Glutamatergic neuron (in vitro differentiated cells): ENCODE measurements around the gene SELL. TPM values are rescaled to one million over a fixed set of nuclear protein-coding genes. Genes with fewer than 3 reads are reported as not detected.

ENCODE experiments used
- DNase-seq: peaks from one replicate; pipeline ENCODE4 v3.0.0; 2022
- H3K27ac Mint-ChIP-seq: one replicate; pipeline ENCODE4 v1.8.0; 2020; ENCODE audit warnings: mild to moderate bottlenecking, mixed read lengths, inconsistent platforms; ENCODE audit not compliant: unreplicated experiment
- H3K27me3 Mint-ChIP-seq: one replicate; pipeline ENCODE4 v1.8.0; 2020; ENCODE audit warnings: mild to moderate bottlenecking, moderate library complexity, mixed read lengths, inconsistent platforms; ENCODE audit not compliant: unreplicated experiment
- H3K36me3 Mint-ChIP-seq: one replicate; pipeline ENCODE4 v1.8.0; 2020; ENCODE audit warnings: mild to moderate bottlenecking, mixed read lengths, inconsistent platforms; ENCODE audit not compliant: unreplicated experiment
- H3K4me1 Mint-ChIP-seq: one replicate; pipeline ENCODE4 v1.8.0; 2020; ENCODE audit warnings: mild to moderate bottlenecking, low read depth, mixed read lengths, inconsistent platforms; ENCODE audit not compliant: unreplicated experiment
- H3K4me3 Mint-ChIP-seq: one replicate; pipeline ENCODE4 v1.8.0; 2020; ENCODE audit warnings: mild to moderate bottlenecking, mixed read lengths, inconsistent platforms; ENCODE audit not compliant: unreplicated experiment
- H3K9me3 Mint-ChIP-seq: one replicate; pipeline ENCODE4 v1.8.0; 2020; ENCODE audit warnings: mild to moderate bottlenecking, moderate library complexity, mixed read lengths, inconsistent platforms; ENCODE audit not compliant: unreplicated experiment
- CTCF ChIP-seq: fragments of 200-600 bp; sonication (generic); IDR thresholded peaks from one replicate; pipeline ENCODE4 v1.5.0; 2021; ENCODE audit not compliant: partially characterized antibody, unreplicated experiment
- long read RNA-seq: library from polyadenylated mRNA; unstranded; transcript quantifications from one replicate; pipeline ENCODE4 v2.0.0, GENCODE V29; 2020; ENCODE audit not compliant: unreplicated experiment
- total RNA-seq: library from RNA; stranded (reverse); fragmentation: NEBNext Ultra II Directional; extraction: Animal tissue kit (Norgen Biotek cat#: 25700); gene quantifications from one replicate; pipeline ENCODE4 v1.2.1, GENCODE V29; 2021; ENCODE audit not compliant: unreplicated experiment

Gene SELL
- not detected for total RNA-seq
- long read RNA-seq = 0 reads

GRCh38 chr1:169711469-169712308 is at the start of gene SELL:
TSS of gene SELL (minus strand) at chr1:169711620. CDS start at chr1:169711498, 122 bp downstream.
- Mint-ChIP-seq H3K27me3 (no peaks in the 10 kb centered on the region), H3K4me3 (no peak within 1 kb of the TSS), H3K9me3 (peaks cover 4% of the 10 kb centered on the region), H3K36me3 (no peaks in the 10 kb centered on the region), H3K4me1 (peaks cover 2% of the 10 kb centered on the region), H3K27ac (no peak within 1 kb of the TSS)
- peak; percentile 46 for DNase-seq
- TF ChIP-seq CTCF = peak; percentile 80

- no peaks in the 10 kb centered on the region for H3K27me3 Mint-ChIP-seq
- H3K4me1 Mint-ChIP-seq = no peaks in the 10 kb centered on the region
- no peak for DNase-seq
- no peak overlapping the region for H3K4me3 Mint-ChIP-seq
- H3K36me3 Mint-ChIP-seq = peaks cover 4% of the 10 kb centered on the region
- no peaks in the 10 kb centered on the region for H3K9me3 Mint-ChIP-seq
- H3K27ac Mint-ChIP-seq = no peak overlapping the region
- TF ChIP-seq CTCF = no peak
These were observed 47.6 kb upstream of the SELL start for GRCh38 chr1:169759038-169759437.

- Mint-ChIP-seq H3K9me3 (no peaks in the 10 kb centered on the region), H3K4me3 (no peak overlapping the region), H3K27ac (no peak overlapping the region), H3K36me3 (no peaks in the 10 kb centered on the region), H3K4me1 (no peaks in the 10 kb centered on the region), H3K27me3 (no peaks in the 10 kb centered on the region)
- no peak for TF ChIP-seq CTCF
- no peak for DNase-seq
These were observed 42.1 kb upstream of the SELL start for GRCh38 chr1:169753549-169753948.

GRCh38 chr1:169750041-169750440 is 38.6 kb upstream of the SELL start:
- Mint-ChIP-seq H3K4me3 (no peak overlapping the region), H3K36me3 (no peaks in the 10 kb centered on the region), H3K9me3 (no peaks in the 10 kb centered on the region), H3K4me1 (no peaks in the 10 kb centered on the region), H3K27ac (no peak overlapping the region), H3K27me3 (no peaks in the 10 kb centered on the region)
- no peak for DNase-seq
- TF ChIP-seq CTCF = no peak

GRCh38 chr1:169746550-169746949 is 35.1 kb upstream of the SELL start:
- TF ChIP-seq CTCF = no peak
- DNase-seq = no peak
- H3K27me3 Mint-ChIP-seq = no peaks in the 10 kb centered on the region
- H3K27ac Mint-ChIP-seq = no peak overlapping the region
- no peaks in the 10 kb centered on the region for H3K4me1 Mint-ChIP-seq
- H3K36me3 Mint-ChIP-seq = no peaks in the 10 kb centered on the region
- H3K9me3 Mint-ChIP-seq = no peaks in the 10 kb centered on the region
- no peak overlapping the region for H3K4me3 Mint-ChIP-seq
